Activated CD4-positive, CD25-positive, alpha-beta regulatory T cell treated with anti-CD3 and anti-CD28 coated beads, Interleukin-2, amount 50 U/mL, for 16 hours (primary cell): Measurements from ENCODE around the gene HINT2.

ENCODE experiments used
- DNase-seq: peaks from one replicate; pipeline ENCODE4 v3.0.0-alpha.2; 2020; ENCODE audit warnings: low read depth, low spot score

The HINT2 gene

DNA sequence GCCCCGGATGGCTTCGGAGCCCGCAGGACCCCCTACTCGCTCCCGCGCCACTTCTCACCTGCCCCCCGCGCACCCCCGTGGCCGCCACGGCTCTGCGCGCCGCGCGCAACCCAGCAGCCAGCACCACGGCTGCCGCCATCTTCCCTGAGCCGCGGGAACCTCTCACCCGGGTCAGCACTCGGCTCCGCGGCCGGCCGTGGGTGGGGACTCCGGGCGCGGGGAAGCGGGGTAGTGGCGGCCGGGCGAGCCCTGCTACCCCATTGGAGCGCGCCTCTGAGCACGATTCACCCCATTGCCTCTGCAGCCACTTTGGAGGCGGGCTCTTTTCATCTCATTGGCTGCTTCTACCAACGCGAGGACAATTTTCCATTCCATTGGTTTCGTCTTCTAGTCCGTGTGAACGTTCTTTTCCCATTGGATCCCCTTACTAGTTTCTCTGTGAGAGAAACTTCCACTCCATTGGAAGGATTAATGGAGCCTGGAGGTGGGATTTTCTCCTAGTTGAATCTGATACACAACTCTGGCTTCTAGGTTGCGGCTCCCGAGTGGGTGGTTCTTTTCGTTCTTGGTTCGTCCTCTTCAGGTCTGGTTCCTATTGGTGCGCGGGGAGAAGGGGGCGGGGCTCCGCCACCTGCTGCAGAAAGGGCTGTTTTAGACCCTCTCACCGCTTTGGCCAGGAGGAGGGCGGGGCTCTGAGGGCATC is at the start of gene HINT2:
TSS of gene HINT2 (minus strand) at position 202 of the 703 bp plus-strand sequence. CDS start at position 139, 63 bp downstream.
- peak; percentile 93 for DNase-seq

GRCh38 chr9:35863583-35863982 is 48.7 kb upstream of the HINT2 start:
- no peak for DNase-seq

DNA sequence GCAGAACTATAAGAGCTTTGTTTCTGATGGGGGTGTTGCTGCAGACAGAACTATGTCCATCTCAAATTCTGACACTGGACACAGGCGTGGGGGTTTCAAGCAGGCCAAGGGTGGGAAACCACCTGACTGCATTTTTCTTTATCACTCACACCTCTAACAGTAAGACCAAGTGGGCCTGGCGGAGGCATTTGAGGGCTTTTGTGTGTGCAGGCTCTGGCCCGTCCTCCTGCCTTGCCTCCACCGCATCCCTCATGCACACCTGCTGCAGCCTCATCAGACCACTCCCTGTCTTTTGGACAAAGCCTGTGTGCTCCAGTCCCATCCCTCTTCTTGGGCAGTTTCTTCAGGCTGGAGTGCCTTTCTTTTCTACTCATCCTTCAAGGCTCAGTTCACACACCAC is 47.5 kb upstream of the HINT2 start:
- DNase-seq: no peak

DNA sequence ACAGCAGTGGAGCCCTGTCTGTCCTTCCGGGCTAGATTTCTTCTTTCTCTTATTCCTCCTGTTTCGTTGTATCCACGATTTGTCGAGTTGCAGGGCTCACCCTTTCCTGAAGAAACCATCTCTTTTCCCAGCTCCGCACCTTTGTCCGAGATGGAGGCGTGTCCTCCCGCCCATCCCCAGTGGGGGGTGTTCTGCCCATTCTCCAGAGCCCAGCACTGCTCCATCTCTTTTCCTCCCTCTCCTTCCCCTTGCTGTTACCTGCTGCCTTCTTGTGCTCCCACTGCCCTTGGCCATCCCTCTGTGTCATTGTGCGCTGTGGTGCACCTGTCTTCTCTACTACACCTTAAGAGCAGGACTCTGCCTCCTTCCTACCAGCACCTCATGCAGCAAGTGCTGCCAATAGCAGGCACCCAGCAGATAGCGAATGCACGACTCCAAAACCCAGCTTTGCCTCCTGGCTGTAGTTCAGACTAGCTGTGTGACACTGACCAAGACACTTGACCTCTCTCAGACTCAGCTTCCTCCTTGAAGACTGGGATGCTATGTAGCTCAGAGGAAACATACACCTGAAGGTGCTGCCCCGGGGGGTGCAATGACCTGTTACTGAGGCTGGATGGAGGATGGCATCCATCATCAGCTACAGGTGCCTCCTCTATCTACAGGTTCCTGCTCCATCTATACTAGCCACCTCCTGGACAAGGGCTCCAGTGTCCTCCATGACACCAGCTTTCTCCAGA is 46.5 kb upstream of the HINT2 start:
- DNase-seq: no peak

GRCh38 chr9:35859990-35860339 is 45.1 kb upstream of the HINT2 start:
- no peak for DNase-seq

GRCh38 chr9:35859310-35859989 is 44.6 kb upstream of the HINT2 start:
- DNase-seq: no peak

GRCh38 chr9:35858458-35858857 is 43.6 kb upstream of the HINT2 start:
- DNase-seq: no peak

GRCh38 chr9:35856882-35857281 is 42.0 kb upstream of the HINT2 start:
- no peak for DNase-seq

DNA sequence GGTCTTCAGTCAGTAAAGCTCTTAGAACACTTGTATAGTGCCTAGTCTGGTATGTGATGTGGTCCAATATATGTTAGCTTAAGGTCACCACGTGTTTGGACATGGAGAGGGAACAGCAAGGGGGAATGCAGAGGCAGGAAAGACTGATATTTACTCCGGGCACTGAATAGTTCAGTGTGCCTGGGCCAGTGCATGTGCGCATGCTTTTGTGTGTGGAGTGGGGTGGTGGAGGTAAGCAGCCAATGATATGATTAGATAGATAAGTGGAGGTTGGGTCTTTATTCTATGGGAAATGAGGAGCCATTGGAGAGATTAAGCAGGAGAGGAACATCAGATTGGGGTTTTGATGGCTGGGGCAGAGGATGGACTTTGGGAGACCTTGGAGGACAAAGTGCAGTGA is 41.4 kb upstream of the HINT2 start:
- no peak for DNase-seq

DNA sequence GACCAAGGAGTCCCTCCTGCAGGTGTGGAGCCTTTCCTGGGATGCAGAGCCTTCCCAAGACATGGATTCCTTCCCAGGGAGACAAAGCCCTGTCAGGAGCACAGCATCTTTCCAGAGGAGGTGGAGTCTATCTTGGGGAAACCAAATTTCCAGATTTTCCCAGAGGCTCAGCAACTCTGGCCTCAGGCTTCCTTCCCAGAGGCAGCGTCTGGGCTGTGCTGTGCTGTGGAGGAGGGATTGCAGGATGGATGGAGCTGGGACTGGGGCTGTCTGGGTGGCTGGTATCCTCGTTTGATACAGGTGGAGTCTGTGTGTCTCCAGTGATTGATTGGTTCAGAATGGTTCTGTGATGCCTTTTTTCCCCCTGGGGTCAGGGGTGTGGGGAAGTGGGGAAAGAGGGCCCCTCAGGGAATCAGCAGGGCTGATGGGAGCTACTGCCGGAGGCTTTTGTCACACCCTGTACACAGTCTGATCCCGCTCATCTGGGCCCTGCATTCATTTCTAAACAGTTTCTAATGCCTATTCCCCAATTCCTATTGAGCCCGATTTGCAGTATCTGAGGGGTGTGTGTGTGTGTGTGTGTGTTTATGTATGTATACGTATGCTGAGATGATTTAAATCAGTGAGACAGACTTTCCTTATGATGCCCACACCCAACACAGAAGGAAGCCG is 39.4 kb upstream of the HINT2 start:
- DNase-seq: no peak

DNA sequence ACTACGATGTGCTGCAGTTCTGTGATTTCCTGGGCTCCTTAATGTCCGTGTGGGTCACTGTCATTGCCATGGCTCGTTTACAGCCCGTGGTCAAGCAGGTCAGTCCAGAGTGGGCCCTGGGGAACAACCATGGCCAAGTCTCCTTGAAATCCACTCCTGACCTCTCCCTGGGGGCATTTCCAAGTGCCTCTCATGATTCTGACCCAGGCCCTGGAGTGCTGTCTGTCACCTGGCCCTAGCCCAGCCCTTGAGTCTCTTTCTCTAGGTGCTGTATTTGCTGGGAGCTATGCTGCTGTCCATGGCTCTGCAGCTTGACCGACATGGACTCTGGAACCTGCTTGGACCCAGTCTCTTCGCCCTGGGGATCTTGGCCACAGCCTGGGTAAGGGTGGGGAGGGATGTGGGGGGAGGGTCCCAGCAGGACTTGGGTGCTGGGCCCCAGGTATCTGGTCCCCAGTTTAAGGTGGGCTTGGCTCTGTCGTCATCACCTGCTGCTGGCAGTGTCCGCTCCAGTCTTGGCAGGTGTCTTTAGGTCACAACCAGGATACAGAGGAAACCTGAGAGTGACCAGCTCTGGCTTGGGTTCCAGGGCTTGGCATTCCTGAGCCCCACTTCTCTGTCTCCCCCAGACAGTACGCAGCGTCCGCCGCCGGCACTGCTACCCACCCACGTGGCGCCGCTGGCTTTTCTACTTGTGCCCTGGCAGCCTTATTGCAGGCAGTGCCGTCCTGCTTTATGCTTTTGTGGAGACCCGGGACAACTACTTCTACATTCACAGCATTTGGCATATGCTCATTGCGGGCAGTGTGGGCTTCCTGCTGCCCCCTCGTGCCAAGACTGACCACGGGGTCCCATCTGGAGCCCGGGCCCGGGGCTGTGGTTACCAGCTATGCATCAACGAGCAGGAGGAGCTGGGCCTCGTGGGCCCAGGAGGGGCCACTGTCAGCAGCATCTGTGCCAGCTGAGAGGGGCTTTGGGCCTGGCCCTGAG is 38.3 kb upstream of the HINT2 start:
- DNase-seq: no peak

DNA sequence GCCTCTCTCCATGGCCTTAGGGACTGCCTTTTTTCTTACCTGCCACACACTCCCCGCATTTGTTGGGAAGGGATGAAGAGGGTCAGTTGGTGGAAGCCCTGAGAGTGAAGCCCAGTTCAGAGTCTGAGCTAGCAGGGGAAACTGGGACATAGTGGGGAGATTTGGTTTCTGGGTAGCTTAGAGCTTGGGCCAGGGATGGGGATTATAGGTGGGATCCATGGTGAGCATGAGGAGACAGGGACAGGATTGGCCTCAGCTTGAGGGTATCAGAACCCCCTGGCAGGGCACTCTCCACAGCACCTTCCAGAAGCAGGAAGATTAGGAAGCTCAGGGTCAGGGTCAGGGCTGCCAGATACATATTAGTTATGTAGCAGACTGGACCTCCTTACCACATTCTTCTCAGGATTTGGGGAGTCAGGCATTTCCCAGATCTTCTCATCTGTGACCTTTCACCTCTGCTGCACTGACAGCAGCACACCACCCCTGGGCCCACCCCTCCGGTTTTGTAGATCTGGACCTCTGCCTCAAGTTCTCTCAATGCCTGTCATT is 37.5 kb upstream of the HINT2 start:
- DNase-seq: no peak

DNA sequence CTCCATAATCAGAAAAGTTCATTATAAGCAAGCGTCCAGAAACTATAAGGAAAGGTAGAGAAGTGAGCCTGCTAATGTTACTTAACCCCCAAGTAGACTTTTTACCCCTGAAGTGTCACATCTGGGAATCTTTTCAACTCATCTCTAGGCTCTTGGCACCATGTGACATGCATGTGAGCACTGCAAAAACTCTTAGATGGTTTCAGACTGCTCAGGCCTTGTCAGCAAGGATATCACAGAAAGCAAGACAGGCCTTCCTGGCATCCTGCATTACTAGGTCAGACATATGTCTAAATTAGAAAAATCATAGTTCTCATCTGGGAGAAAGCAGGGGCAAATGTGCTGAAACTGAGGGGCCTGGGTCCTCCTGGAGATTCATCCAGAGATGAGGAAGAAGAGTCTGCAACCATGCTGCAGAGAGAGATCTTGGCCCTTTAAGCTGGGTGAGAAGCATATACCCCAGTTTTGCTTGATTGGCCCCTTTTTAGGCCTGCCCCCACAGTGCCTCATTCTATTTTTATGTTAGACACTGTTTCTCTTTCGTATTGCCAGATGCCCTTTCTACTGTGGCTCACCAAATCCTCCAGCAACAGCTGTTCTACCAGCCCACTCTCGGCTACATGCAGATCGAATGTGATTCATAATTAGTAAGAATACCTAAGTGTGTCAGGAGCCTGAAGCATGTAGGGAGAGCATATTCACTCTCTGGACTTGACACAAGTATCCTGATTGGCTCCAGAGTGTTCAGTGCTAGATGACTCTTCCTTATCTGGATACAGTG is 33.1 kb upstream of the HINT2 start:
- DNase-seq: no peak

GRCh38 chr9:35845824-35846771 is 31.3 kb upstream of the HINT2 start:
- no peak for DNase-seq

- no peak for DNase-seq
Measured at GRCh38 chr9:35844628-35845270, 29.9 kb upstream of the HINT2 start.

DNA sequence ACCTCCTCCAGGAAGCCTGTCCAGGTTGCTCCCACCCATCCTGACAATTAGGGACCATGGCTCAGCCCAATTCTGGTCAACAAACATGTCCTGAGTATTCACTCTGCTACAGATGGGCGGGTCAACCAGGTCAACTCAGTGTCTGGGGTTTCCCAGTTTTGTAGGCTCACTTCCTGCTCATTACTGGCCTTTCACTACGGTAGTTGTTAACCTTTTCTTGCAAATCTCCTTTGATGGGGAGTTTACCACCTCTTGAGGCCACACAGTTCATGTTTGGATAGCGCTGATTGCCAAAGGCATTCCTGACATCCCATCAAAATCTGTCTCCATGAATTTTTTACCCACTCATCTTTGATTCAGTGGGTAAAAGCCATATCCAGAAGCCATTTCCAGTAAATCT is 28.0 kb upstream of the HINT2 start:
- no peak for DNase-seq

DNA sequence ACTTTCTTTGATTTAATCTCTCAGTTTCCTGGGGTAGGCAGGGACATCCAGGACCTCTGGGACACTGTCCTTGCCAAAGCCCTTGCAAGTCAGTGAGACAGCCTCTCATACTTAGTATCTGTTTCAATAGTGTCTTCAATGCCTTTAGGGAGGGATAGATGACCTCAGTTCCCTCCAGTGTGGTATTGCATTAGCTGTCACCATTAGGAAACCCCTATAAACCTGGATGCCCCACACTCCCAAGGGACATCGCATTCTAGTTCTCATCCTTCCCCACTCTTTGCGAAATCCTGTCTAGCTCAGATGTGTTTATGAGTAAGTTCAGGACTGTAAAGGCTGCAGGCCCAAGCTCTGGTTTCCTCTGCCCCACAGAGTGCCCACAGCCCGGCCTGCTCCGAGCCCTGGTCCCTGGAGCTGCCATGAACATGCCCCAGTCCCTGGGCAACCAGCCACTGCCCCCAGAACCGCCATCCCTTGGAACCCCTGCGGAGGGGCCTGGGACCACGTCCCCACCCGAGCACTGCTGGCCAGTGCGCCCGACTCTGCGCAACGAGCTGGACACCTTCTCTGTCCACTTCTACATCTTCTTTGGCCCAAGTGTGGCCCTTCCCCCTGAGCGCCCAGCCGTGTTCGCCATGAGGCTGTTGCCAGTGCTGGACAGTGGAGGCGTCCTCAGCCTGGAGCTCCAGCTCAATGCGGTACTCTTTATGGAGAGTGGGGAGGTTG is 27.3 kb upstream of the HINT2 start:
- no peak for DNase-seq

- no peak for DNase-seq
Measured at GRCh38 chr9:35841645-35841900, 26.7 kb upstream of the HINT2 start.
